HEK293T (cell line): ENCODE measurements around the gene SYNE1.

Experiments
- BHLHE40 ChIP-seq: fragments of 450-650 bp; IDR thresholded peaks from 2 replicates; pipeline ENCODE4 v1.6.1; 2016; ENCODE audit warnings: mild to moderate bottlenecking, moderate library complexity, borderline replicate concordance
- CTBP1 ChIP-seq: fragments of 450-650 bp; IDR thresholded peaks from 2 replicates; pipeline ENCODE4 v1.6.1; 2016; ENCODE audit warnings: borderline replicate concordance
- ELF4 ChIP-seq: fragments of 450-650 bp; IDR thresholded peaks from 2 replicates; pipeline ENCODE4 v1.6.1; 2017; ENCODE audit warnings: antibody characterized with exemption
- FOXA1 ChIP-seq: fragments of 450-650 bp; IDR thresholded peaks from 2 replicates; pipeline ENCODE4 v1.6.1; 2016; ENCODE audit warnings: mild to moderate bottlenecking
- FOXK2 ChIP-seq: fragments of 450-650 bp; IDR thresholded peaks from 2 replicates; pipeline ENCODE4 v1.6.1; 2016; ENCODE audit warnings: mild to moderate bottlenecking
- FOXM1 ChIP-seq: fragments of 450-650 bp; IDR thresholded peaks from 2 replicates; pipeline ENCODE4 v1.6.1; 2017; ENCODE audit warnings: mild to moderate bottlenecking, borderline replicate concordance
- HDGF ChIP-seq: fragments of 450-650 bp; IDR thresholded peaks from 2 replicates; pipeline ENCODE4 v1.6.1; 2017; ENCODE audit warnings: antibody characterized with exemption, borderline replicate concordance
- L3MBTL2 ChIP-seq: fragments of 450-650 bp; conservative IDR thresholded peaks from 2 replicates; pipeline ENCODE4 v1.6.1; 2016; ENCODE audit warnings: mild to moderate bottlenecking
- LEF1 ChIP-seq: fragments of 450-650 bp; IDR thresholded peaks from 2 replicates; pipeline ENCODE4 v1.6.1; 2017; ENCODE audit warnings: mild to moderate bottlenecking, borderline replicate concordance
- SP1 ChIP-seq: fragments of 450-650 bp; IDR thresholded peaks from 2 replicates; pipeline ENCODE4 v1.6.1; 2017
- SUZ12 ChIP-seq: fragments of 450-650 bp; IDR thresholded peaks from 2 replicates; pipeline ENCODE4 v1.6.1; 2016; ENCODE audit warnings: mild to moderate bottlenecking
- TARDBP ChIP-seq: fragments of 450-650 bp; IDR thresholded peaks from 2 replicates; pipeline ENCODE4 v1.6.1; 2016
- ZNF384 ChIP-seq: fragments of 450-650 bp; IDR thresholded peaks from 2 replicates; pipeline ENCODE4 v1.6.1; 2016

- TF ChIP-seq SUZ12 = no peak
- no peak for TF ChIP-seq LEF1
- TF ChIP-seq SP1 = no peak
- TF ChIP-seq FOXM1 = no peak
- TF ChIP-seq ZNF384 = no peak
- no peak for TF ChIP-seq HDGF
- TF ChIP-seq FOXA1 = no peak
- no peak for TF ChIP-seq BHLHE40
- TF ChIP-seq ELF4 = no peak
- TF ChIP-seq FOXK2 = no peak
- TF ChIP-seq TARDBP = no peak
- no peak for TF ChIP-seq CTBP1
- no peak for TF ChIP-seq L3MBTL2
These were observed 84.4 kb downstream of the SYNE1 start for GRCh38 chr6:152552616-152553209.
